DND-41 (cell line): Measurements from ENCODE around the gene MBTD1.

Experiments
- ATAC-seq: fragments of 200-7000 bp; cut with Tn5 transposase; 3 replicates; pipeline ENCODE4 v1.9.1; 2021; ENCODE audit warnings: low read depth; ENCODE audit not compliant: insufficient read depth
- DNase-seq: peaks from one replicate; pipeline ENCODE4 v3.0.0-alpha.2; 2020
- H2AFZ ChIP-seq: 2 replicates; pipeline ENCODE4 v1.6.0; 2012; ENCODE audit warnings: low read depth, low read length
- H3K27ac ChIP-seq: 2 replicates; pipeline ENCODE4 v1.5.1; 2012; ENCODE audit warnings: low read length, inconsistent platforms
- H3K27me3 ChIP-seq: fragments of 200-600 bp; sonication (generic); 2 replicates; pipeline ENCODE4 v1.6.0; 2012; ENCODE audit warnings: low read length, mild to moderate bottlenecking, inconsistent platforms; ENCODE audit not compliant: insufficient read depth, poor library complexity
- H3K36me3 ChIP-seq: 2 replicates; pipeline ENCODE4 v1.5.1; 2012; ENCODE audit warnings: low read length, inconsistent platforms; ENCODE audit not compliant: insufficient read depth
- H3K4me1 ChIP-seq: 2 replicates; pipeline ENCODE4 v1.5.1; 2012; ENCODE audit warnings: mild to moderate bottlenecking, low read length; ENCODE audit not compliant: insufficient read depth
- H3K4me2 ChIP-seq: 2 replicates; pipeline ENCODE4 v1.6.0; 2012; ENCODE audit warnings: mild to moderate bottlenecking, moderate library complexity, low read length, inconsistent platforms; ENCODE audit not compliant: insufficient read depth
- H3K4me3 ChIP-seq, 2 experiments: fragments of 200-600 bp in 1 of 2; shearing (Covaris generic) in 1 of 2; 2 replicates each; pipeline ENCODE4 v1.5.1; 2012 to 2016; ENCODE audit warnings: inconsistent platforms in 2 of 2, low read length in 2 of 2, mild to moderate bottlenecking in 2 of 2, low read depth in 1 of 2, moderate library complexity in 1 of 2
- H3K79me2 ChIP-seq: 2 replicates; pipeline ENCODE4 v1.6.0; 2012; ENCODE audit warnings: low read length, inconsistent platforms; ENCODE audit not compliant: insufficient read depth
- H3K9ac ChIP-seq: 2 replicates; pipeline ENCODE4 v1.6.0; 2012; ENCODE audit warnings: low read depth, mild to moderate bottlenecking, inconsistent platforms, low read length, moderate library complexity
- H3K9me3 ChIP-seq: 2 replicates; pipeline ENCODE4 v1.5.1; 2012; ENCODE audit warnings: low read length, moderate library complexity, mild to moderate bottlenecking, inconsistent platforms; ENCODE audit not compliant: insufficient read depth, severe bottlenecking
- H4K20me1 ChIP-seq: 2 replicates; pipeline ENCODE4 v1.6.0; 2012; ENCODE audit warnings: low read length; ENCODE audit not compliant: insufficient read depth
- CTCF ChIP-seq: IDR thresholded peaks from 2 replicates; pipeline ENCODE4 v1.5.1; 2012; ENCODE audit warnings: borderline replicate concordance, low read length, moderate library complexity, mild to moderate bottlenecking; ENCODE audit not compliant: poor library complexity, severe bottlenecking; ENCODE audit errors: extremely low read depth
- EZH2 ChIP-seq: IDR thresholded peaks from 3 replicates; pipeline ENCODE4 v1.6.1; 2012; ENCODE audit warnings: borderline replicate concordance, low read depth, mild to moderate bottlenecking, moderate library complexity, low read length, inconsistent platforms; ENCODE audit not compliant: severe bottlenecking

MBTD1 gene

GRCh38 chr17:51197754-51198153, 62.1 kb downstream of the MBTD1 start:
- H3K27ac ChIP-seq, result no peak overlapping the region
- no peaks in the 10 kb centered on the region for H4K20me1 ChIP-seq
- H3K9me3 ChIP-seq, result no peaks in the 10 kb centered on the region
- ATAC-seq (no peak), DNase-seq (no peak)
- peaks cover 80% of the 10 kb centered on the region for H3K36me3 ChIP-seq
- H3K4me2 ChIP-seq, result no peak overlapping the region
- no peaks in the 10 kb centered on the region for H3K27me3 ChIP-seq
- no peak overlapping the region for H2AFZ ChIP-seq
- no peak overlapping the region for H3K4me3 ChIP-seq
- no peak overlapping the region for H3K9ac ChIP-seq
- no peaks in the 10 kb centered on the region; the same call in 1 of the 2 replicates for H3K4me1 ChIP-seq
- TF ChIP-seq EZH2, result no peak
- no peak for TF ChIP-seq CTCF
- H3K79me2 ChIP-seq, result no peaks in the 10 kb centered on the region

GRCh38 chr17:51191895-51192294, 68.0 kb downstream of the MBTD1 start:
- H3K27me3 ChIP-seq, result no peaks in the 10 kb centered on the region
- no peak for ATAC-seq
- TF ChIP-seq CTCF (no peak), EZH2 (no peak)
- no peak overlapping the region for H3K27ac ChIP-seq
- H3K9ac ChIP-seq, result no peak overlapping the region
- no peaks in the 10 kb centered on the region for H3K79me2 ChIP-seq
- no peak for DNase-seq
- no peak overlapping the region for H2AFZ ChIP-seq
- peaks cover 79% of the 10 kb centered on the region for H3K36me3 ChIP-seq
- no peaks in the 10 kb centered on the region for H4K20me1 ChIP-seq
- H3K4me1 ChIP-seq, result no peaks in the 10 kb centered on the region
- H3K4me3 ChIP-seq, result no peak overlapping the region
- no peaks in the 10 kb centered on the region for H3K9me3 ChIP-seq
- no peak overlapping the region for H3K4me2 ChIP-seq

GRCh38 chr17:51189628-51190027, 70.2 kb downstream of the MBTD1 start:
- Histone ChIP-seq H3K4me3 (no peak overlapping the region), H3K9ac (no peak overlapping the region), H3K27me3 (no peaks in the 10 kb centered on the region), H2AFZ (no peak overlapping the region), H3K36me3 (peaks cover 84% of the 10 kb centered on the region), H3K4me2 (no peak overlapping the region), H3K79me2 (no peaks in the 10 kb centered on the region), H3K4me1 (no peaks in the 10 kb centered on the region), H3K27ac (no peak overlapping the region), H4K20me1 (no peaks in the 10 kb centered on the region), H3K9me3 (no peaks in the 10 kb centered on the region)
- ATAC-seq (no peak), DNase-seq (no peak)
- TF ChIP-seq EZH2 (no peak), CTCF (no peak)

- no peaks in the 10 kb centered on the region for H3K27me3 ChIP-seq
- H3K9ac ChIP-seq, result no peak overlapping the region
- no peak overlapping the region for H3K4me3 ChIP-seq
- no peak for DNase-seq
- H3K4me1 ChIP-seq, result no peaks in the 10 kb centered on the region
- H3K4me2 ChIP-seq, result no peak overlapping the region
- no peaks in the 10 kb centered on the region for H3K79me2 ChIP-seq
- H2AFZ ChIP-seq, result no peak overlapping the region
- H3K9me3 ChIP-seq, result no peaks in the 10 kb centered on the region
- peaks cover 84% of the 10 kb centered on the region for H3K36me3 ChIP-seq
- no peaks in the 10 kb centered on the region for H4K20me1 ChIP-seq
- TF ChIP-seq EZH2, result no peak
- TF ChIP-seq CTCF, result no peak
- H3K27ac ChIP-seq, result no peak overlapping the region
- ATAC-seq, result no peak
Measured at GRCh38 chr17:51189162-51189561, 70.7 kb downstream of the MBTD1 start.
